GM23338 (cell line): Measurements from ENCODE around the gene SHISA4.

Source experiments
- CTCF ChIP-seq, 2 experiments: fragments of 200-600 bp in 1 of 2; sonication (generic) in 1 of 2; conservative IDR thresholded peaks; 2 replicates each; pipeline versions ENCODE4 v1.5.1 to v1.6.1; 2016 to 2017; ENCODE audit warnings: antibody characterized with exemption in 2 of 2, low read depth in 2 of 2, mild to moderate bottlenecking in 2 of 2, moderate library complexity in 1 of 2
- EZH2 ChIP-seq: fragments of 200-600 bp; sonication (generic); IDR thresholded peaks from one replicate; pipeline ENCODE4 v1.8.0; 2017; ENCODE audit warnings: antibody characterized with exemption, mild to moderate bottlenecking, low read depth; ENCODE audit not compliant: unreplicated experiment
- EZH2phosphoT487 ChIP-seq: fragments of 200-600 bp; sonication (generic); IDR thresholded peaks from one replicate; pipeline ENCODE4 v1.8.1; 2018; ENCODE audit warnings: antibody characterized with exemption; ENCODE audit not compliant: unreplicated experiment
- JUNB ChIP-seq: IDR thresholded peaks from one replicate; pipeline ENCODE4 v1.6.1; 2016; ENCODE audit warnings: antibody characterized with exemption; ENCODE audit not compliant: unreplicated experiment
- POLR2AphosphoS5 ChIP-seq: IDR thresholded peaks from 2 replicates; pipeline ENCODE4 v1.6.1; 2016; ENCODE audit warnings: antibody characterized with exemption, low read depth

GRCh38 chr1:201898240-201898894, 9.7 kb downstream of the SHISA4 start:
- TF ChIP-seq CTCF (conservative IDR thresholded peaks at IDR 0.05; ENCODE audit: low read depth in 2 of 2) (no peak), EZH2phosphoT487 (no peak), POLR2AphosphoS5 (no peak), EZH2 (no peak), JUNB (no peak)
